Measurements from ENCODE around the gene SLC38A8.

The SLC38A8 gene

GRCh38 chr16:84081446-84081989 is 38.9 kb upstream of the SLC38A8 start:
- H3K4me3 ChIP-seq (ENCODE audit: low read depth, low read length), result no peak overlapping the region
- no peak for TF ChIP-seq CTCF (IDR thresholded peaks at IDR 0.05; ENCODE audit: control insufficient read depth, extremely low read depth, insufficient read depth)
- no peak for DNase-seq (ENCODE audit: low read depth)

GRCh38 chr16:84080813-84081212 is 38.2 kb upstream of the SLC38A8 start:
- TF ChIP-seq CTCF (IDR thresholded peaks at IDR 0.05; ENCODE audit: control insufficient read depth, extremely low read depth, insufficient read depth), result no peak
- no peak overlapping the region for H3K4me3 ChIP-seq (ENCODE audit: low read depth, low read length)
- DNase-seq (ENCODE audit: low read depth), result no peak

- no peak overlapping the region for H3K4me3 ChIP-seq (ENCODE audit: low read depth, low read length)
- DNase-seq (ENCODE audit: low read depth), result no peak
- TF ChIP-seq CTCF (IDR thresholded peaks at IDR 0.05; ENCODE audit: control insufficient read depth, extremely low read depth, insufficient read depth), result no peak
These were observed 37.8 kb upstream of the SLC38A8 start for GRCh38 chr16:84080378-84080777.

GRCh38 chr16:84079664-84080063 is 37.1 kb upstream of the SLC38A8 start:
- no peak for DNase-seq (ENCODE audit: low read depth)
- H3K4me3 ChIP-seq (ENCODE audit: low read depth, low read length), result no peak overlapping the region
- no peak for TF ChIP-seq CTCF (IDR thresholded peaks at IDR 0.05; ENCODE audit: control insufficient read depth, extremely low read depth, insufficient read depth)

- no peak overlapping the region for H3K4me3 ChIP-seq (ENCODE audit: low read depth, low read length)
- DNase-seq (ENCODE audit: low read depth), result no peak
- TF ChIP-seq CTCF (IDR thresholded peaks at IDR 0.05; ENCODE audit: control insufficient read depth, extremely low read depth, insufficient read depth), result no peak
These were observed 32.8 kb upstream of the SLC38A8 start for GRCh38 chr16:84075376-84075775.

- DNase-seq (ENCODE audit: low read depth), result no peak
- no peak for TF ChIP-seq CTCF (IDR thresholded peaks at IDR 0.05; ENCODE audit: control insufficient read depth, extremely low read depth, insufficient read depth)
- no peak overlapping the region for H3K4me3 ChIP-seq (ENCODE audit: low read depth, low read length)
These were observed 32.1 kb upstream of the SLC38A8 start for GRCh38 chr16:84074721-84075120.

- TF ChIP-seq CTCF (IDR thresholded peaks at IDR 0.05; ENCODE audit: control insufficient read depth, extremely low read depth, insufficient read depth), result no peak
- DNase-seq (ENCODE audit: low read depth), result no peak
- H3K4me3 ChIP-seq (ENCODE audit: low read depth, low read length), result no peak overlapping the region
These were observed 29.4 kb upstream of the SLC38A8 start for GRCh38 chr16:84072014-84072413.
